Ecto neural progenitor cell (in vitro differentiated cells): ENCODE results near the gene PDXDC1.
"Not testable (repeated sequence)": the region's sequence is repeated elsewhere in the genome, so short reads cannot be mapped to it uniquely, and the experiment has no call there.

Experiments
- DNase-seq: peaks from one replicate; pipeline ENCODE4 v3.0.0-alpha.2; 2018; ENCODE audit warnings: low spot score

Gene PDXDC1

GRCh38 chr16:14973785-14974322 lies 972 bp upstream of the PDXDC1 start:
- DNase-seq, result not testable (repeated sequence)

DNA sequence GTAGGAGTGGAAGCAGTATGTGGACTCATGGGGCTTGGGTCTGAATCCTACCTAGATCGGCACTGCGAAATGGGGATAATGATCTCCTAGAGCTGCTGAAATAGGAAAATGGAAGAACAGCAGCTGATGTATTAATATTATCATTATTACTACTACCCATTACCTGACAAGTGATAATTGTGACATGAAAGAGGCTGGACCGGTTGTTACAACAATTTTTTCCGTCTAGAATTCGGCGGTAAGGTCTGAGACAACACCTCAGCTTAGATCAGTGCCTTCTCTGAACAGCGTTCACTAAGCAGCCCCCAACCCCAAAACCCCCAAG lies 533 bp upstream of the PDXDC1 start:
- not testable (repeated sequence) for DNase-seq

DNA sequence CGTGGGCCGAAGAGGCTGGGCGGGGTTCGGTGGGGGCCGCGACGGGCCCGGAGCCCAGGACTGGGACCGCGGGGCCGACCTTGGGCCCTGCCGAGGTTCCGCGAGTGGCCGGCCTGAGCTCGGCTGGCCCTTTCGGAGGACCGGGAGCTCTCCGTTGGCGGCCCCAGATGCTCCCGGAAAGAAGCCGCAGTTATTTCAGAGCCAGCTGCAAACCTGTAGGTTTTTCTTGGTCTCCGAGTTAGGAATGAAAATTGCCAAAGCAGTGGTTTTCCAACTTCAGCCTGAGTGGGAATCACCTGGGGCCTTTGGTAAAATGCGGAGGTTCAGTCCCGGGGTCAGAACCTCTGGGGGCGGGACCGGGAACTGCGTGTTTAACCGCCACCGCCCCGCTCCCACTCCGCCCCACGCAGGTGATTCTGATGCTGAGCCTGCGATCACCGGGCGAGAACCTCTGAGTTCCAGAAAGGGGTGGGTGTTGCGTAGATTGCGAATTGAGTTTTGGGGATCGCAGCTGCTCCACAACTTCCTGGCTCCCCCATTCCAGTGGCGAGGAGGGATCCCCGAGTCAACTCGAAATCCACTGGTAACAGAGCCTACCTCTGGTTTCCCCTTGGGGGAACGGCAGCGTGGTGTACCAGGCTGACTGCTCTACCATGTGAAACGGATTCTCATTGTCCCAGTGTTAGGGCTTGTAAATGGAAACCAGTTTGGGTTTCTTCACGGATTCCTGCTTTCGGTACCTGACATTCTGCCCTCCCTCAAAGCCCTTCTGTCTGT lies 780 bp downstream of the PDXDC1 start:
- DNase-seq, result peak; percentile 68

DNA sequence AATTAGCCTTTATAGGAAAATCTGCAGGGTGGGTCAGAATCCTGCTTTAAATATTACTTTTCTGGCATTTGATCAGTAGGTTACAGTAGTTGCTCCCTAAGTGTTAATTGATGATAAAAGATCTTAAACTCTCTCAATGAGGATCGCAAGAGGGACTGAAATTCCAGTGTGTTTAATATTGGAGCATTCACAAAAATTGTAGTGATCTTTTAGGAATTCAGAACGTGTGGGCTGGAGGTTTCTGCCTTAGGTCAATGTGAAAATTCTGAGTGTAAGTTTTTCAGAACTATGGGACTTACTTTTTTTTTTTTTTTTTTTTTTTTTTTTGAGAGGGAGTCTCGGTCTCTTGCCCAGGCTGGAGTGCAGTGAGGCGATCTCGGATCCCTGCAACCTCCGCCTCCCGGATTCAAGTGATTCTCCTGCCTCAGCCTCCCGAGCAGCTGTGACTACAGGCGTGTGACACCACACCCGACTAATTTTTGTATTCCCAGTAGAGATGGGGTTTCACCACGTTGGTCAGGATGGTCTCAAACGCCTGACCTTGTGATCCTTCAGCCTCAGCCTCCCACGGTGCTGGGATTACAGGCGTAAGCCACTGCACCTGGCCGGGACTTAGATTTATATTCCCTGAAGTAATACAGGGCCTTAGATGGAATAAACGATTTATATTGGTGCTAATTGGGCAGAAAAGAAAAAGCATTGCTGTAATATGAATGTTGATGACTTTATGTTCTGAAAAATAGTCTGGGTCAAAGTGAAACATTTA lies 2.3 kb downstream of the PDXDC1 start:
- DNase-seq, result not testable (repeated sequence)

DNA sequence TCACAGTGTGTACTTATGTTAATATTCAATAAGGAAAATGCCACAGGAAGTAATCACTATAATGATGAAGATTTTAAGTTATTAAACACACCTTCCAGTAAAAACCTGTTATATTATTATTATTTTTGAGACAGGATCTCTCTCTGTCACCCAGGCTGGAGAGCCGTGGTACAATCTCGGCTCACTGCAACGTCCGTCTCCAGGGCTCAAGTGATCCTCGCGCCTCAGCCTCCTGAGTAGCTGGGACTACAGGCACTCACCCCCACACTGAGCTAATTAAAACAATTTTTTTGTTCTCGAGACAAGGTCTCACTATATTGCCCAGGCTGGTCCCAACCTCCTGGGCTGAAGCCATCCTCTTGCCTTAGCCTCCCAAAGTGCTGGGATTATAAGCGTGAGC lies 3.5 kb downstream of the PDXDC1 start:
- DNase-seq, result not testable (repeated sequence)

- not testable (repeated sequence) for DNase-seq
Measured at GRCh38 chr16:14978908-14979307, 4.1 kb downstream of the PDXDC1 start.

- not testable (repeated sequence) for DNase-seq
Measured at GRCh38 chr16:14981234-14981633, 6.4 kb downstream of the PDXDC1 start.

DNA sequence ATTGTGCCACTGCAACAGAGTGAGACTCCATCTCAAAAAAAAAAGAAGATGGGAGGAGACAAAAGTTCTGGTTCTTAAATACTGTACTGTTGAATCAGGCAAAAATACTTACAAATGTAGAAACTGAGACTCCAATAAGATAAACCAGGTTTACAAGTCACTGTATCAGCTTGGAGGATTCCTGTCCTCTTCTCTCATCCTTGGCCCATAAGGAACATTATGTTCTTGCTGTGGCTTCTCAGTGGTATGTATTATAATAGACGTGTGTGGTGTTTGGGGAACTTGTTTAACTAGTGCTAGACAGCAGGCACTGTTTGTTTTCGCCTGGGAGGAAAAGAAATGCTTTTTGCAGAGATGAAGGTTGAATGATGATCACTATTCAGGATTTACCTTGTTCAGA lies 7.7 kb downstream of the PDXDC1 start:
- DNase-seq, result not testable (repeated sequence)

DNA sequence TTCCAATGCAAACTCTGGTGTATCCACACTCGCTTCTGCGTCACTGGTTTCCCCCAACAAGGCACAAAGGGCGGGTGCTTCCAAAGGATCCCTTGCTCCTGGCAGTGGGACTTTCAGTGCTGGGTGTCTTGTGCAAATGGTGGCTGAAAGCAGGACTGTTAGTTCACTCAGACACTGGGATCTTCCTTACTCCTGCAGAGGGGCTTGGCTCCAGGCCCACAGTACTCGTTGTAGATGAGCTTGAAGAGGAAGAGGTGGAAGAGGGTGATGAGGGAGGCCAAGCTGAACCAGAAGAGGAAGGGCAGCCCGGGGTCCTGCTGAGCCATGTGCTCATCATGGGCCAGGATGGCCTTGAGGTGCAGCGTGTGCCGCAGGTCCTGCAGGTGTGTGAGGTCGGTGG lies 13.3 kb downstream of the PDXDC1 start:
- not testable (repeated sequence) for DNase-seq

GRCh38 chr16:14988661-14989191 lies 13.9 kb downstream of the PDXDC1 start:
- DNase-seq, result not testable (repeated sequence)

DNA sequence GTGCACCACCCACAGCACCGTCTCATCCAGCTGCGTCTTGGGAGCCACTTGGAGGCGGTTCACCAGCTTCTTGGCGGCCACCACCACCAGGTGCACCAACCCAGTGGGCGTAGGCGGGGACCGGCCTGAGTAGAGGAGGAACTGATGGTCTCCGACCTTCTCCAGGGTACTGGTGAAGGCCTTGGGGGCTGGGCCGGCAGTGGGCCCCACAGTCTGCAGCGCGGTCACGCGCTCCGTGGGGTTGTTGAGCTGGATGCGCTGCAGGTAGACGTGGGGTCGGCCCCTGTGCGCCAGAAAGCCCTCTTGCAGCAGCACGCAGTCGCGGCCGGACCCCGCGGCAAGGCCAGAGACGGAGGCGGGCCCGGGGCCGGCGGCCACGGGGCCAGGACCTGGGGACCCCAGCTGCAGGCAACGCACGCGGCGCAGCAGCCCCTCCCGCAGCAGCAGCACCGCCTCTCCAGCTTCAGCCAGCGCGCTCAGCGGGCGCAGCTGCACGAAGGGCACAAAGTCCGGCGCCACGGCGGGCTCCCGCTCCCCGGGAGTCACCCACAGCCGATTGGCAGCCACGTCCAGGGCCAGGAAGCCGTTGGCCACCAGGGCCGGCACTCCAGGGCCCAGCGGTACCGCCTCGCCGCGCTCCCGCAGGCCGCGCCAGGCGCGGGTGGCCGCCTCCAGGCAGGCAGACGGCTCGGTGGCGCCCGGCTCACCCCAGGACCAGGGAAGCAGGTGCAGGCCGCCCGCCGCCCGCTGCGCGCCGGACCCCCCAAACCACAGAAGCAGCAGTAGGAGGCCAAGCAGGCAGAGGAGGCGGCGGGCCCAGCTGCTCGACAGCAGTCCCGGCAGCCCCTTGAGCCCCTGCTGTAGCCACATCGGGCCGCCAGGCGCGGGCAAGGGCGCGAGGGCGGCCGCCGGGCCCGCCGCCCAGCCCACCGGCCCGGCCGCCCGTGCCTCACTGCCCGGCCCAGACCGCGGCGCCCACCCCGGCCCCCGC lies 14.8 kb downstream of the PDXDC1 start:
- DNase-seq, result not testable (repeated sequence)

DNA sequence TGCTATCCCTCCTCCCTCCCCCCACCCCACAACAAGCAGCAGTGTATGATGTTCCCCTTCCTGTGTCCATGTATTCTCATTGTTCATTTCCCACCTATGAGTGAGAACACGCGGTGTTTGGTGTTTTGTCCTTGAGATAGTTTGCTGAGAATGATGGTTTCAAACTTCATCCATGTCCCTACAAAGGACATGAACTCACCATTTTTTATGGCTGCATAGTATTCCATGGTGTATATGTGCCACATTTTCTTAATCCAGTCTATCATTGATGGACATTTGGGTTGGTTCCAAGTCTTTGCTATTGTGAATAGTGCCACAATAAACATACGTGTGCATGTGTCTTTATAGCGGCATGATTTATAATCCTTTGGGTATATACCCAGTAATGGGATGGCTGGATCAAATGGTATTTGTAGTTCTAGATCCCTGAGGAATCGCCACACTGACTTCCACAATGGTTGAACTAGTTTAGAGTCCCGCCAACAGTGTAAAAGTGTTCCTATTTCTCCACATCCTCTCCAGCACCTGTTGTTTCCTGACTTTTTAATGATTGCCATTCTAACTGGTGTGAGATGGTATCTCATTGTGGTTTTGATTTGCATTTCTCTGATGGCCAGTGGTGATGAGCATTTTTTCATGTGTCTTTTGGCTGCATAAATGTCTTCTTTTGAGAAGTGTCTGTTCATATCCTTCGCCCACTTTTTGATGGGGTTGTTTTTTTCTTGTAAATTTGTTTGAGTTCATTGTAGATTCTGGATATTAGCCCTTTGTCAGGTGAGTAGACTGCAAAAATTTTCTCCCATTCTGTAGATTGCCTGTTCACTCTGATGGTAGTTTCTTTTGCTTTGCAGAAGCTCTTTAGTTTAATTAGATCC lies 18.7 kb downstream of the PDXDC1 start:
- DNase-seq, result not testable (repeated sequence)

GRCh38 chr16:14996702-14997101 lies 21.9 kb downstream of the PDXDC1 start:
- not testable (repeated sequence) for DNase-seq

- not testable (repeated sequence) for DNase-seq
Measured at GRCh38 chr16:14998300-14998699, 23.5 kb downstream of the PDXDC1 start.

DNA sequence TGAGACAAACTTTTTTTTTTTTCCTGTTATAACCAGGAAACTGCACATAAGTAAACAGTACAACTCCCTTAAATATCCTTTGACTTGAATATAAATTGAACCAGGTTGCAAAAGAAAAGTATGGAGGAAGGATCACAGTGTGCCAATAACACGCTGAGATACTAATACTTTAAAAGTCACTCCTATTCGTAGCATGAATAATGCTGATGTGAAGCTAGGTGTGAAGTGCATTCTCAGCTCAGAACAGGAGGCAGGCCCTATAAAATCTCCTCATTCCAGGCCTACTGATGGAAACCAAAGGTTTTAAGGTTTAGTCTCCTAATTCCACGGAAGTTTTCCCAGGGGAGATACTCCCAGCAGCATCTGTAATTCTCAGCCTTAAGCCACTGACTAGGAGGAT lies 25.0 kb downstream of the PDXDC1 start:
- DNase-seq, result not testable (repeated sequence)

GRCh38 chr16:15002448-15002847 lies 27.6 kb downstream of the PDXDC1 start:
- not testable (repeated sequence) for DNase-seq

GRCh38 chr16:15005357-15006132 lies 30.7 kb downstream of the PDXDC1 start:
- DNase-seq, result not testable (repeated sequence)

GRCh38 chr16:15008647-15009046 lies 33.8 kb downstream of the PDXDC1 start:
- not testable (repeated sequence) for DNase-seq

GRCh38 chr16:15012941-15013340 lies 38.1 kb downstream of the PDXDC1 start:
- not testable (repeated sequence) for DNase-seq

DNA sequence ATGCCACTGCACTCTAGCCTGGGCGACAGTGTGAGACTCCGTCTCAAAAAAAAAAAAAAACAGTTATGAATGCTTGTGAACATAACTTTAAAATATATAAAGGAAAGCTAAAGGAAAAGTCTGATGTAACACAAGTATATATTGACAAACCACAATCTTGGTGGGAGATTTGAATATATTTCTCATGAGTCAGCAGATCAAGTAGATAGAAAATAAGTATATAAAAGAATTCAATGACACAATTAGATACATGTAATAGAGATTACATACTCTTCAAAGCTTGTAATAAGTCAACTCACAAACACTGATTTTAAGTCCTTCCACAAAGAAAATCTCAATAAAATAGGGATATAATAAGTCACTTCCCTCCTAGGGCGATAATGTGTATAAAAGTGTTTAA lies 40.8 kb downstream of the PDXDC1 start:
- DNase-seq, result not testable (repeated sequence)
